RWPE1 (cell line): ENCODE measurements around the gene SAGE1.
A peak's percentile ranks its signal among the peaks of the same experiment; 100 is the strongest.
"Not testable (repeated sequence)": the region's sequence is repeated elsewhere in the genome, so short reads cannot be mapped to it uniquely, and the experiment has no call there.

Experiments
- CTCF ChIA-PET: fragments of 350-600 bp; sonication (Branson Sonifier 250); formaldehyde crosslinking; extraction: SDS; loops from one replicate; lab custom pipeline; 2021; lab: Yijun Ruan, JAX
- POLR2A ChIA-PET: fragments of 400-600 bp; formaldehyde crosslinking; extraction: SDS; loops from one replicate; lab custom pipeline; 2020; ENCODE audit warnings: antibody characterized with exemption; ENCODE audit not compliant: low non-redundant PET; lab: Yijun Ruan, JAX
- DNase-seq: peaks from one replicate; pipeline ENCODE4 v3.0.0; 2012; ENCODE audit warnings: low spot score
- H3K27ac ChIP-seq: fragments of 450-650 bp; 2 replicates; pipeline ENCODE4 v1.5.1; 2017
- CTCF ChIP-seq: fragments of 450-650 bp; conservative IDR thresholded peaks from 2 replicates; pipeline ENCODE4 v1.5.1; 2017; ENCODE audit warnings: low read depth, mild to moderate bottlenecking

The SAGE1 gene

GRCh38 chrX:135910251-135910650, 16.7 kb downstream of the SAGE1 start:
- DNase-seq: no peak
- no peak for TF ChIP-seq CTCF
- POLR2A ChIA-PET: no interaction called here
- no peak overlapping the region for H3K27ac ChIP-seq
- CTCF ChIA-PET: interaction anchor here (0.6 kb wide), 1 partner anchor 11 kb away, joined by 3 read pairs; no protein-coding TSS in a partner anchor

GRCh38 chrX:135914404-135914803, 20.9 kb downstream of the SAGE1 start:
- H3K27ac ChIP-seq: no peak overlapping the region
- CTCF ChIA-PET: interaction anchor here (0.6 kb wide), 1 partner anchor 17 kb away, joined by 3 read pairs; no protein-coding TSS in a partner anchor
- POLR2A ChIA-PET: no interaction called here
- TF ChIP-seq CTCF: no peak
- no peak for DNase-seq

GRCh38 chrX:135920516-135920915, 27.0 kb downstream of the SAGE1 start:
- CTCF ChIA-PET, DNase-seq, H3K27ac ChIP-seq, POLR2A ChIA-PET: not testable (repeated sequence)

- peak; percentile 1 for DNase-seq
- TF ChIP-seq CTCF: no peak
- H3K27ac ChIP-seq: no peak overlapping the region
- ChIA-PET CTCF (interaction anchor here (0.6 to 0.9 kb wide), 3 partner anchors 9 to 77 kb away, joined by 3 to 6 read pairs (median 5); no protein-coding TSS in a partner anchor), POLR2A (no interaction called here)
These were observed 29.8 kb downstream of the SAGE1 start for GRCh38 chrX:135923353-135923752.

- POLR2A ChIA-PET: no interaction called here
- CTCF ChIA-PET: no interaction called here
- TF ChIP-seq CTCF: no peak
- H3K27ac ChIP-seq: no peak overlapping the region
- DNase-seq: no peak
These were observed 34.4 kb downstream of the SAGE1 start for GRCh38 chrX:135927897-135928296.

GRCh38 chrX:135931644-135932487, 38.4 kb downstream of the SAGE1 start:
- ChIA-PET CTCF (interaction anchor here (0.5 to 0.8 kb wide), 5 partner anchors 9 to 1909 kb away, joined by 3 to 8 read pairs (median 3); no protein-coding TSS in a partner anchor), POLR2A (no interaction called here)
- DNase-seq: peak; percentile 13
- H3K27ac ChIP-seq: no peak overlapping the region
- peak; percentile 62 for TF ChIP-seq CTCF

- TF ChIP-seq CTCF: no peak
- POLR2A ChIA-PET: no interaction called here
- DNase-seq: no peak
These were observed 51.0 kb downstream of the SAGE1 start for GRCh38 chrX:135944486-135944885.

More at GRCh38 chrX:135944486-135944885, 51.0 kb downstream of the SAGE1 start:
- CTCF ChIA-PET: no interaction called here
- no peak overlapping the region for H3K27ac ChIP-seq
